SU-DHL-6 (cell line): Measurements from ENCODE around the gene RABGGTA.

ENCODE experiments used
- CTCF ChIP-seq: fragments of 200-600 bp; sonication (generic); IDR thresholded peaks from one replicate; pipeline ENCODE4 v1.5.1; 2017; ENCODE audit warnings: antibody characterized with exemption, mild to moderate bottlenecking, low read length, moderate library complexity; ENCODE audit not compliant: insufficient read depth, poor library complexity, severe bottlenecking
- EZH2phosphoT487 ChIP-seq: fragments of 200-600 bp; sonication (generic), shearing (Covaris generic); conservative IDR thresholded peaks from 2 replicates; pipeline ENCODE4 v1.6.1; 2018; ENCODE audit warnings: mild to moderate bottlenecking, antibody characterized with exemption, low read length, moderate library complexity, mixed read lengths

- TF ChIP-seq CTCF (no peak), EZH2phosphoT487 (no peak)
Observed at GRCh38 chr14:24260026-24260779, 11.2 kb downstream of the RABGGTA start.
